Measurements from ENCODE around the gene IKBKE.

- TF ChIP-seq, protein P1, sequence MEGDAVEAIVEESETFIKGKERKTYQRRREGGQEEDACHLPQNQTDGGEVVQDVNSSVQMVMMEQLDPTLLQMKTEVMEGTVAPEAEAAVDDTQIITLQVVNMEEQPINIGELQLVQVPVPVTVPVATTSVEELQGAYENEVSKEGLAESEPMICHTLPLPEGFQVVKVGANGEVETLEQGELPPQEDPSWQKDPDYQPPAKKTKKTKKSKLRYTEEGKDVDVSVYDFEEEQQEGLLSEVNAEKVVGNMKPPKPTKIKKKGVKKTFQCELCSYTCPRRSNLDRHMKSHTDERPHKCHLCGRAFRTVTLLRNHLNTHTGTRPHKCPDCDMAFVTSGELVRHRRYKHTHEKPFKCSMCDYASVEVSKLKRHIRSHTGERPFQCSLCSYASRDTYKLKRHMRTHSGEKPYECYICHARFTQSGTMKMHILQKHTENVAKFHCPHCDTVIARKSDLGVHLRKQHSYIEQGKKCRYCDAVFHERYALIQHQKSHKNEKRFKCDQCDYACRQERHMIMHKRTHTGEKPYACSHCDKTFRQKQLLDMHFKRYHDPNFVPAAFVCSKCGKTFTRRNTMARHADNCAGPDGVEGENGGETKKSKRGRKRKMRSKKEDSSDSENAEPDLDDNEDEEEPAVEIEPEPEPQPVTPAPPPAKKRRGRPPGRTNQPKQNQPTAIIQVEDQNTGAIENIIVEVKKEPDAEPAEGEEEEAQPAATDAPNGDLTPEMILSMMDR (IDR thresholded peaks at IDR 0.05), result no peak
- no peak for TF ChIP-seq POLR2A (IDR thresholded peaks at IDR 0.05)
Observed at GRCh38 chr1:206526064-206526911, 56.0 kb downstream of the IKBKE start.

All from thyroid gland (tissue), 4 donors.